Limb (tissue), 2 donors: ENCODE data around the gene SCAMP4.

ENCODE experiments used
- DNase-seq, 2 donors: peaks; one replicate each; pipeline ENCODE4 v3.0.0-alpha.2; 2016; ENCODE audit errors: extremely low spot score in 2 of 2

The SCAMP4 gene

GRCh38 chr19:1912760-1913505, 7.7 kb downstream of the SCAMP4 start:
- DNase-seq: no peak

- DNase-seq: no peak
Observed at GRCh38 chr19:1913781-1914577, 8.8 kb downstream of the SCAMP4 start.

GRCh38 chr19:1914826-1915341, 9.7 kb downstream of the SCAMP4 start:
- no peak for DNase-seq

- no peak for DNase-seq
Observed at GRCh38 chr19:1917146-1917545, 11.9 kb downstream of the SCAMP4 start.

- no peak for DNase-seq
Observed at GRCh38 chr19:1917926-1918325, 12.7 kb downstream of the SCAMP4 start.

GRCh38 chr19:1918975-1919374, 13.8 kb downstream of the SCAMP4 start:
- no peak for DNase-seq

- DNase-seq: no peak
Observed at GRCh38 chr19:1920644-1921043, 15.4 kb downstream of the SCAMP4 start.

- no peak for DNase-seq
Observed at GRCh38 chr19:1921326-1921725, 16.1 kb downstream of the SCAMP4 start.

- no peak for DNase-seq
Observed at GRCh38 chr19:1921825-1922224, 16.6 kb downstream of the SCAMP4 start.

GRCh38 chr19:1922803-1923202, 17.6 kb downstream of the SCAMP4 start:
- DNase-seq: no peak

- no peak for DNase-seq
Observed at GRCh38 chr19:1923319-1923718, 18.1 kb downstream of the SCAMP4 start.

GRCh38 chr19:1924320-1924961, 19.2 kb downstream of the SCAMP4 start:
- no peak for DNase-seq

- DNase-seq: no peak
Observed at GRCh38 chr19:1925544-1925943, 20.3 kb downstream of the SCAMP4 start.

GRCh38 chr19:1929021-1929742, 24.0 kb downstream of the SCAMP4 start:
- DNase-seq: peak; percentile 45 to 85

- no peak for DNase-seq
Observed at GRCh38 chr19:1931445-1931844, 26.2 kb downstream of the SCAMP4 start.

- DNase-seq: no peak
Observed at GRCh38 chr19:1932395-1932794, 27.2 kb downstream of the SCAMP4 start.

- DNase-seq: no peak
Observed at GRCh38 chr19:1933244-1933643, 28.0 kb downstream of the SCAMP4 start.

- DNase-seq: no peak
Observed at GRCh38 chr19:1933942-1934341, 28.7 kb downstream of the SCAMP4 start.

- peak in 1 of 2 donors; percentile 24 for DNase-seq
Observed at GRCh38 chr19:1935484-1936208, 30.4 kb downstream of the SCAMP4 start.

- no peak for DNase-seq
Observed at GRCh38 chr19:1936430-1936829, 31.2 kb downstream of the SCAMP4 start.
